DND-41 (cell line): ENCODE results near the gene CEP112.

Source experiments
- ATAC-seq: fragments of 200-7000 bp; cut with Tn5 transposase; 3 replicates; pipeline ENCODE4 v1.9.1; 2021; ENCODE audit warnings: low read depth; ENCODE audit not compliant: insufficient read depth
- DNase-seq: peaks from one replicate; pipeline ENCODE4 v3.0.0-alpha.2; 2020
- H2AFZ ChIP-seq: 2 replicates; pipeline ENCODE4 v1.6.0; 2012; ENCODE audit warnings: low read depth, low read length
- H3K27ac ChIP-seq: 2 replicates; pipeline ENCODE4 v1.5.1; 2012; ENCODE audit warnings: low read length, inconsistent platforms
- H3K27me3 ChIP-seq: fragments of 200-600 bp; sonication (generic); 2 replicates; pipeline ENCODE4 v1.6.0; 2012; ENCODE audit warnings: low read length, mild to moderate bottlenecking, inconsistent platforms; ENCODE audit not compliant: insufficient read depth, poor library complexity
- H3K36me3 ChIP-seq: 2 replicates; pipeline ENCODE4 v1.5.1; 2012; ENCODE audit warnings: low read length, inconsistent platforms; ENCODE audit not compliant: insufficient read depth
- H3K4me1 ChIP-seq: 2 replicates; pipeline ENCODE4 v1.5.1; 2012; ENCODE audit warnings: mild to moderate bottlenecking, low read length; ENCODE audit not compliant: insufficient read depth
- H3K4me2 ChIP-seq: 2 replicates; pipeline ENCODE4 v1.6.0; 2012; ENCODE audit warnings: mild to moderate bottlenecking, moderate library complexity, low read length, inconsistent platforms; ENCODE audit not compliant: insufficient read depth
- H3K4me3 ChIP-seq, 2 experiments: fragments of 200-600 bp in 1 of 2; shearing (Covaris generic) in 1 of 2; 2 replicates each; pipeline ENCODE4 v1.5.1; 2012 to 2016; ENCODE audit warnings: inconsistent platforms in 2 of 2, low read length in 2 of 2, mild to moderate bottlenecking in 2 of 2, low read depth in 1 of 2, moderate library complexity in 1 of 2
- H3K79me2 ChIP-seq: 2 replicates; pipeline ENCODE4 v1.6.0; 2012; ENCODE audit warnings: low read length, inconsistent platforms; ENCODE audit not compliant: insufficient read depth
- H3K9ac ChIP-seq: 2 replicates; pipeline ENCODE4 v1.6.0; 2012; ENCODE audit warnings: low read depth, mild to moderate bottlenecking, inconsistent platforms, low read length, moderate library complexity
- H3K9me3 ChIP-seq: 2 replicates; pipeline ENCODE4 v1.5.1; 2012; ENCODE audit warnings: low read length, moderate library complexity, mild to moderate bottlenecking, inconsistent platforms; ENCODE audit not compliant: insufficient read depth, severe bottlenecking
- H4K20me1 ChIP-seq: 2 replicates; pipeline ENCODE4 v1.6.0; 2012; ENCODE audit warnings: low read length; ENCODE audit not compliant: insufficient read depth
- EZH2 ChIP-seq: IDR thresholded peaks from 3 replicates; pipeline ENCODE4 v1.6.1; 2012; ENCODE audit warnings: borderline replicate concordance, low read depth, mild to moderate bottlenecking, moderate library complexity, low read length, inconsistent platforms; ENCODE audit not compliant: severe bottlenecking
- TF ChIP-seq, protein P1 (sequence below): IDR thresholded peaks from 2 replicates; pipeline ENCODE4 v1.5.1; 2012; ENCODE audit warnings: borderline replicate concordance, low read length, moderate library complexity, mild to moderate bottlenecking; ENCODE audit not compliant: poor library complexity, severe bottlenecking; ENCODE audit errors: extremely low read depth

The CEP112 gene

DNA sequence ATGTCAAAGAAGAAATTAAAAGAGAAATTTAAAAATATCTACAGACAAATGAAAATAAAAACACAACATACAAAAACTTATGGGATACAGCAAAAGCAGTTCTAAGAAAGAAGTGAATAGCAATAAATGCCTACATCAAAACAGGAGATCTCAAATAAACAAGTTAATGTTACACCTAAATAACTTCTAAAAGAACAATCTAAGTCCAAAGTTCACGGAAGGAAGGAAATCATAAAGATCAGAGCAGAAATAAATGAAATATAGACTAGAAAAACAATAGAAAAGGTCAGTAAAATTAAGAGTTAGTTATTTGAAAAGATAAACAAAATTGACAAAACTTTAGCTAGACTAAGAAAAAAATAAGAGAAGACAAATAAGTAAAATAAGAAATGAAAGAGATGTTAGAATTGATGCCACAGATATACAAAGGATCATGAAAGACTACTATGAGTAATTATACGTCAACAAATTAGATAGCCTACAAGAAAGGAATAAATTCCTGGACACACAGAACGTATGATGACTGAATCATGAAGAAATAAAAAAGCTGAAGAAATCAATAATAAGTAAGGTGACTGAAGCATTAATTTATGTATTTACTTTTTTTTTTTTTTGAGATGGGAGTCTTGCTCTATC is 100.4 kb downstream of the CEP112 start:
- TF ChIP-seq EZH2 = no peak
- TF ChIP-seq, protein P1, sequence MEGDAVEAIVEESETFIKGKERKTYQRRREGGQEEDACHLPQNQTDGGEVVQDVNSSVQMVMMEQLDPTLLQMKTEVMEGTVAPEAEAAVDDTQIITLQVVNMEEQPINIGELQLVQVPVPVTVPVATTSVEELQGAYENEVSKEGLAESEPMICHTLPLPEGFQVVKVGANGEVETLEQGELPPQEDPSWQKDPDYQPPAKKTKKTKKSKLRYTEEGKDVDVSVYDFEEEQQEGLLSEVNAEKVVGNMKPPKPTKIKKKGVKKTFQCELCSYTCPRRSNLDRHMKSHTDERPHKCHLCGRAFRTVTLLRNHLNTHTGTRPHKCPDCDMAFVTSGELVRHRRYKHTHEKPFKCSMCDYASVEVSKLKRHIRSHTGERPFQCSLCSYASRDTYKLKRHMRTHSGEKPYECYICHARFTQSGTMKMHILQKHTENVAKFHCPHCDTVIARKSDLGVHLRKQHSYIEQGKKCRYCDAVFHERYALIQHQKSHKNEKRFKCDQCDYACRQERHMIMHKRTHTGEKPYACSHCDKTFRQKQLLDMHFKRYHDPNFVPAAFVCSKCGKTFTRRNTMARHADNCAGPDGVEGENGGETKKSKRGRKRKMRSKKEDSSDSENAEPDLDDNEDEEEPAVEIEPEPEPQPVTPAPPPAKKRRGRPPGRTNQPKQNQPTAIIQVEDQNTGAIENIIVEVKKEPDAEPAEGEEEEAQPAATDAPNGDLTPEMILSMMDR = no peak
- Histone ChIP-seq H3K27ac (no peak overlapping the region), H2AFZ (no peak overlapping the region), H3K4me1 (no peaks in the 10 kb centered on the region), H3K27me3 (no peaks in the 10 kb centered on the region), H4K20me1 (no peaks in the 10 kb centered on the region), H3K4me2 (no peak overlapping the region), H3K4me3 (no peak overlapping the region), H3K79me2 (no peaks in the 10 kb centered on the region), H3K9ac (no peak overlapping the region), H3K36me3 (no peaks in the 10 kb centered on the region), H3K9me3 (peaks cover 5% of the 10 kb centered on the region)
- DNase-seq (no peak), ATAC-seq (no peak)

DNA sequence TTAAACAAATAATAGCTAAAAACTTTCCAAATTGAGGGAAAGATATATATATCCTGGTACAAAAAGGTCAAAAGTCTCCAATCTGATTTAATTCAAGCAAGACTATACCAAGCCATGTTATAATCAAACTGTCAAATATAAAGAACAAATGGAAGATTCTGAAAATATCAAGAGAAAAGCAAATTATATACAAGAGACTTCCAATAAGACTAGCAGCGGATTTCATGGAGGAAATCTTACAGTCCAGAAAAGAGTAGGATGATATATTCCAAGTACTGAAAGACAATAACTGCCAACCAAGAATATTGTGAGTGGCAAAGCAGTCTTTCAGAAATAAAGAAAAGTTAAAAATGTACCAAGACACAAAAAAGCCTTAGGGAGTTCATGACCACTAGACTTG is 102.2 kb downstream of the CEP112 start:
- ATAC-seq = no peak

DNA sequence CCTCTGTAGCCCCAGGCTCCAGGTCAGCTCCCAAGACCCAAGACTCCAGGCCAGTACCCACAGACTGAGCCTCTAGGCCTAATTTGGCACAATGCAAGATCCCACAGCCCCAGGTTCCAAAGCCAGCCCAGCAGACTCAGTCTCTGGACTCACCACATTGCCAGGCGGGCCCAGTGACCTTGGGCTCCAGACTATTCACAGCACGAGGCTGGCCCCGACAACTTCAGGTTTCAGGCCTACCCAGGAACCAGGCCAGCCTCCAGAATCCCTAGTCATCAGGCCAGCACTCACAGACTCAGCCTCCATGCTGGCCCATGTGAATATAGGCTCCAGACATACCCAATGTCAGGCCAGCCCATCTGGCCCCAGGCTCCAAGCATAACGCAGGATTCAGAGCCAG is 103.8 kb downstream of the CEP112 start:
- no peaks in the 10 kb centered on the region for H3K36me3 ChIP-seq
- no peaks in the 10 kb centered on the region for H3K79me2 ChIP-seq
- no peak overlapping the region for H3K27ac ChIP-seq
- TF ChIP-seq, protein P1 = no peak
- no peak for TF ChIP-seq EZH2
- no peak for ATAC-seq
- no peaks in the 10 kb centered on the region for H4K20me1 ChIP-seq
- no peaks in the 10 kb centered on the region for H3K27me3 ChIP-seq
- H3K9me3 ChIP-seq = peaks cover 5% of the 10 kb centered on the region
- H3K4me3 ChIP-seq = no peak overlapping the region
- H3K4me1 ChIP-seq = no peaks in the 10 kb centered on the region
- no peak overlapping the region for H3K4me2 ChIP-seq
- DNase-seq = no peak
- no peak overlapping the region for H2AFZ ChIP-seq
- H3K9ac ChIP-seq = no peak overlapping the region

More for the DNA sequence above, 102.2 kb downstream of the CEP112 start:
- Histone ChIP-seq H4K20me1 (no peaks in the 10 kb centered on the region), H3K79me2 (no peaks in the 10 kb centered on the region), H3K9ac (no peak overlapping the region), H3K36me3 (no peaks in the 10 kb centered on the region), H3K9me3 (peaks cover 5% of the 10 kb centered on the region), H3K4me2 (no peak overlapping the region), H3K4me3 (no peak overlapping the region), H3K27me3 (no peaks in the 10 kb centered on the region), H2AFZ (no peak overlapping the region), H3K27ac (no peak overlapping the region), H3K4me1 (no peaks in the 10 kb centered on the region)
- TF ChIP-seq EZH2 = no peak
- TF ChIP-seq, protein P1 = no peak
- DNase-seq = no peak
